Endodermal cell (in vitro differentiated cells): ENCODE measurements around the gene RHOH. TPM values are rescaled to one million over a fixed set of nuclear protein-coding genes. Genes with fewer than 3 reads are reported as not detected.

ENCODE experiments used
- DNase-seq: peaks from one replicate; pipeline ENCODE4 v3.0.0-alpha.2; 2017
- H3K27ac ChIP-seq: 2 replicates; pipeline ENCODE4 v1.5.1; 2013; ENCODE audit warnings: mild to moderate bottlenecking, low read depth, low read length, moderate library complexity
- H3K27me3 ChIP-seq: 2 replicates; pipeline ENCODE4 v1.6.1; 2013; ENCODE audit warnings: mild to moderate bottlenecking, low read length, moderate library complexity; ENCODE audit not compliant: insufficient read depth, control insufficient read depth, poor library complexity, severe bottlenecking
- H3K36me3 ChIP-seq: 2 replicates; pipeline ENCODE4 v1.7.0; 2013; ENCODE audit warnings: mild to moderate bottlenecking, low read length, moderate library complexity; ENCODE audit not compliant: control insufficient read depth, insufficient read depth
- H3K4me1 ChIP-seq: one replicate; pipeline ENCODE4 v1.7.0; 2013; ENCODE audit warnings: low read length; ENCODE audit not compliant: control insufficient read depth, insufficient read depth
- H3K4me3 ChIP-seq: 2 replicates; pipeline ENCODE4 v1.5.1; 2013; ENCODE audit warnings: mild to moderate bottlenecking, low read length, moderate library complexity
- H3K9ac ChIP-seq: 2 replicates; pipeline ENCODE4 v1.6.1; 2013; ENCODE audit warnings: mild to moderate bottlenecking, low read length, moderate library complexity; ENCODE audit not compliant: poor library complexity, severe bottlenecking; ENCODE audit errors: extremely low read depth
- H3K9me3 ChIP-seq: 2 replicates; pipeline ENCODE4 v1.6.1; 2013; ENCODE audit warnings: mild to moderate bottlenecking, low read length, moderate library complexity; ENCODE audit not compliant: control insufficient read depth
- H3K27ac Mint-ChIP-seq: 2 replicates; pipeline ENCODE4 v1.8.0; 2020; ENCODE audit warnings: mixed read lengths
- H3K27me3 Mint-ChIP-seq: 2 replicates; pipeline ENCODE4 v1.8.0; 2021; ENCODE audit warnings: mild to moderate bottlenecking, mixed read lengths; ENCODE audit not compliant: insufficient read depth
- H3K36me3 Mint-ChIP-seq: 2 replicates; pipeline ENCODE4 v1.8.0; 2020; ENCODE audit warnings: low read depth, mixed read lengths
- H3K4me1 Mint-ChIP-seq: 2 replicates; pipeline ENCODE4 v1.8.0; 2020; ENCODE audit warnings: mixed read lengths
- H3K4me3 Mint-ChIP-seq: 2 replicates; pipeline ENCODE4 v1.8.0; 2020; ENCODE audit warnings: mild to moderate bottlenecking, moderate library complexity, mixed read lengths
- H3K9me3 Mint-ChIP-seq: 2 replicates; pipeline ENCODE4 v1.8.0; 2020; ENCODE audit warnings: mild to moderate bottlenecking, mixed read lengths
- WGBS, 2 experiments: methylation state at CpG; one replicate each; pipeline versions ENCODE4 v1.1.5 to v1.1.7; 2013; ENCODE audit warnings: missing lambda C conversion rate in 2 of 2, mixed read lengths in 1 of 2; ENCODE audit not compliant: insufficient coverage in 1 of 2, insufficient read length in 1 of 2; 5-methylcytosine and 5-hydroxymethylcytosine counted together
- total RNA-seq, 2 donors: library from RNA; stranded (reverse); fragmentation: NEBNext Ultra II Directional in 1 of 2; extraction: Animal tissue kit (Norgen Biotek cat#: 25700) in 1 of 2; gene quantifications; 2 replicates in 1 of 2; 3 replicates in 1 of 2; pipeline ENCODE4 v1.2.1, GENCODE V29; 2021
- TF ChIP-seq, protein P1 (sequence below): fragments of 200-600 bp; sonication (generic); conservative IDR thresholded peaks from 2 replicates; pipeline ENCODE4 v1.5.0; 2021; ENCODE audit warnings: antibody characterized with exemption, mild to moderate bottlenecking

RHOH gene
- total RNA-seq, 2 donors from 2014 or later: 2.9 to 9.4 TPM

DNA sequence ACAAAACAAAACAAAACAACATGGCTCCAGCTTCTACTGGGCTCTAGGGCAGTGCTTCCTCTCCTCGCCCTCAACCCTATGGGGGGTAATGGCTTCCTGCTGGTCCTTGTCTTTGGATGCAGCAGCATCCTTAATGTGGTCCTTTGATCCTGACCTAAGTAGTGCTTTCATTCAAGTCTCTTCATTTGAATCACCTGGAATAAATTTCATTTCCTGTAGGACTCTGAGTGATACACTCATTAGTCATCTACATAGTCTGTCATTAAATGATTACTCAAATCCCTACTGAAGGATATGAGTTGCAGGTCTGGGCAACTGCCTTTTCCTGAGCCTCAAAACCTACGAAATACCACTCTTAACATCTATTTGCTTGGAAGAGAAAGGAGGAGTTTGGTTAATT lies 54.5 kb downstream of the RHOH start:
- 95 to 100% methylated on average over 1 to 2 of the region's 2 CpGs for WGBS, 2 experiments
- H3K36me3 Mint-ChIP-seq: no peaks in the 10 kb centered on the region
- Histone ChIP-seq H3K27me3 (no peaks in the 10 kb centered on the region), H3K36me3 (no peaks in the 10 kb centered on the region), H3K4me1 (peaks cover 5% of the 10 kb centered on the region), H3K27ac (no peak overlapping the region), H3K4me3 (no peak overlapping the region), H3K9me3 (no peaks in the 10 kb centered on the region), H3K9ac (no peak overlapping the region)
- no peak for DNase-seq
- no peak overlapping the region for H3K27ac Mint-ChIP-seq
- H3K4me3 Mint-ChIP-seq: no peak overlapping the region
- TF ChIP-seq, protein P1, sequence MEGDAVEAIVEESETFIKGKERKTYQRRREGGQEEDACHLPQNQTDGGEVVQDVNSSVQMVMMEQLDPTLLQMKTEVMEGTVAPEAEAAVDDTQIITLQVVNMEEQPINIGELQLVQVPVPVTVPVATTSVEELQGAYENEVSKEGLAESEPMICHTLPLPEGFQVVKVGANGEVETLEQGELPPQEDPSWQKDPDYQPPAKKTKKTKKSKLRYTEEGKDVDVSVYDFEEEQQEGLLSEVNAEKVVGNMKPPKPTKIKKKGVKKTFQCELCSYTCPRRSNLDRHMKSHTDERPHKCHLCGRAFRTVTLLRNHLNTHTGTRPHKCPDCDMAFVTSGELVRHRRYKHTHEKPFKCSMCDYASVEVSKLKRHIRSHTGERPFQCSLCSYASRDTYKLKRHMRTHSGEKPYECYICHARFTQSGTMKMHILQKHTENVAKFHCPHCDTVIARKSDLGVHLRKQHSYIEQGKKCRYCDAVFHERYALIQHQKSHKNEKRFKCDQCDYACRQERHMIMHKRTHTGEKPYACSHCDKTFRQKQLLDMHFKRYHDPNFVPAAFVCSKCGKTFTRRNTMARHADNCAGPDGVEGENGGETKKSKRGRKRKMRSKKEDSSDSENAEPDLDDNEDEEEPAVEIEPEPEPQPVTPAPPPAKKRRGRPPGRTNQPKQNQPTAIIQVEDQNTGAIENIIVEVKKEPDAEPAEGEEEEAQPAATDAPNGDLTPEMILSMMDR: no peak
- peaks cover 19% of the 10 kb centered on the region for H3K4me1 Mint-ChIP-seq
- H3K9me3 Mint-ChIP-seq: peaks cover 5% of the 10 kb centered on the region
- no peaks in the 10 kb centered on the region for H3K27me3 Mint-ChIP-seq

DNA sequence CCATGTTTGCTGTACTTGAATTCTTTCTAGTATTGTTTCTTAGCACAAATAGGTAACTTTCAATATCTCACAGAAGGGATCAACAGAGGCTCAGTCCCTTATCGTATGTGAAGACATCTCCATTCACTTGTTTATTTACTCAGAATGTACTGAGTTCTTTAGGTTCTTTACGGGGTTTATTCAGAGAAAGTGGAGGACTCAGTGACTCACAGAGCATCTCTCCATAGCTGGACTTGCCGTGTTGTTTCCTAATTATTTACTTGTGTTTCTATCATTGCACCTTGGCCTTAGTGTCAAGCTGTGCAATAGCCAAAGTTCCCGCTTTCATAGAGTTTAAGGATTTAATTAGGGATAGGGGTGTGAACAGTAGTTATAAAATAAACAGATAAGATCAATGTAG lies 57.1 kb downstream of the RHOH start:
- Mint-ChIP-seq H3K4me3 (no peak overlapping the region), H3K27ac (no peak overlapping the region), H3K4me1 (peaks cover 19% of the 10 kb centered on the region), H3K27me3 (no peaks in the 10 kb centered on the region), H3K9me3 (peaks cover 13% of the 10 kb centered on the region), H3K36me3 (no peaks in the 10 kb centered on the region)
- H3K27me3 ChIP-seq: no peaks in the 10 kb centered on the region
- 75 to 84% methylated on average over 4 of the region's 4 CpGs for WGBS, 2 experiments
- H3K4me1 ChIP-seq: peaks cover 5% of the 10 kb centered on the region
- no peak for DNase-seq
- H3K27ac ChIP-seq: no peak overlapping the region
- no peak overlapping the region for H3K9ac ChIP-seq
- TF ChIP-seq, protein P1: no peak
- H3K9me3 ChIP-seq: no peaks in the 10 kb centered on the region
- no peaks in the 10 kb centered on the region for H3K36me3 ChIP-seq
- no peak overlapping the region for H3K4me3 ChIP-seq

DNA sequence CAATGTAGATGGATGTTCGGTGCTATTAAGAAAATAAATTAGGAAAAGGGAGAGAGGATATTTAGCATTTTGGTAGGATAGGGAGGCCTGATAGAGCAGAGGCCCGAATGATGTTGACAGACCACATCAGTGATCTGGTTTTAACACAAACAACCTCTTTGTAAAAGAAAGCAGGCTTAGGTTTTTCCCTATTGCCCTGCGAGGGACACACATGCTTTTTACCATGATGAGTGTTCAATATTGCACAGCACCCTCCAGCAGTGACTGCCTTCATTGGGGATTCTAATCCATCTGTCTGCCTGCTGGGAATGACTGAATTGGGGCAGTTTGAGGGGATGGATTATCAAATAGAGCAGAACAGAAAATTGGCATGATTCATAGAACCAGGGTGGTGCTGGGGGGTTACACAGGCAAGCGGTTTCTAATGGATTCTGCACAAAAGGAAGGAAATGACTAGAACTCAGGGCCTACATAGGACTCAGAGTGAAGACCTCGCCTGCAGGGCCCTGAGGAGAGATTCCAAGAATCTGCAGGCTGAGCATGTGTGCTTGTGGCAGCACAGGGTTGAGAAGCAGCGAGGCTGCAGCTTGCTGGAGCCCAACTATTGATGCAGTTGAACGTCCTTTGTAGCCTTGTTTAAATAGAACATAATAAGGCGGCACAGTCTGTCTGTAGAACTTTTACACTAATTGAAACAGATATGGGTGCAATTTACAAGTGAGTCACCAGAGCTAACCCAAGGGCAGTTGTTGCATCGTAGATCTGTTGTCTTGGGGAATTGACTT lies 58.0 kb downstream of the RHOH start:
- H3K27me3 Mint-ChIP-seq: no peaks in the 10 kb centered on the region
- H3K27ac Mint-ChIP-seq: no peak overlapping the region
- peak overlapping the region; percentile 17 for H3K27ac ChIP-seq
- no peaks in the 10 kb centered on the region for H3K36me3 ChIP-seq
- no peaks in the 10 kb centered on the region for H3K27me3 ChIP-seq
- no peak overlapping the region for H3K4me3 ChIP-seq
- peaks cover 22% of the 10 kb centered on the region for H3K9me3 Mint-ChIP-seq
- no peak for DNase-seq
- WGBS, 2 experiments: 78 to 90% methylated on average over 7 to 9 of the region's 9 CpGs
- H3K4me1 ChIP-seq: peaks cover 5% of the 10 kb centered on the region
- peaks cover 19% of the 10 kb centered on the region for H3K4me1 Mint-ChIP-seq
- peaks cover 2% of the 10 kb centered on the region for H3K9me3 ChIP-seq
- TF ChIP-seq, protein P1: no peak
- H3K9ac ChIP-seq: no peak overlapping the region
- H3K36me3 Mint-ChIP-seq: peaks cover 3% of the 10 kb centered on the region
- no peak overlapping the region for H3K4me3 Mint-ChIP-seq
